Large intestine (tissue), 3 donors: ENCODE results near the gene MYH3. TPM values are rescaled to one million over a fixed set of nuclear protein-coding genes. Genes with fewer than 3 reads are reported as not detected.

ENCODE experiments used
- DNase-seq, 2 donors: peaks; one replicate each; pipeline versions ENCODE4 v3.0.0 to v3.0.0-alpha.2; 2013
- H3K27ac ChIP-seq: one replicate; pipeline ENCODE4 v1.5.1; 2013; ENCODE audit warnings: low read length
- H3K27me3 ChIP-seq: 2 replicates; pipeline ENCODE4 v1.6.1; 2013; ENCODE audit warnings: low read length; ENCODE audit not compliant: control insufficient read depth, insufficient read depth
- H3K36me3 ChIP-seq: 2 replicates; pipeline ENCODE4 v1.6.1; 2013; ENCODE audit warnings: low read length; ENCODE audit not compliant: control insufficient read depth, insufficient read depth
- H3K4me1 ChIP-seq: one replicate; pipeline ENCODE4 v1.6.1; 2013; ENCODE audit warnings: low read length; ENCODE audit not compliant: control insufficient read depth, insufficient read depth
- H3K4me3 ChIP-seq: one replicate; pipeline ENCODE4 v1.5.1; 2013; ENCODE audit warnings: low read length
- H3K9me3 ChIP-seq: one replicate; pipeline ENCODE4 v1.6.1; 2013; ENCODE audit warnings: mild to moderate bottlenecking, low read depth, low read length, moderate library complexity; ENCODE audit not compliant: control insufficient read depth
- WGBS: methylation state at CpG from one replicate; pipeline ENCODE4 v1.1.5; 2013; ENCODE audit warnings: low lambda C conversion rate; ENCODE audit not compliant: insufficient coverage; 5-methylcytosine and 5-hydroxymethylcytosine counted together
- polyA plus RNA-seq: library from polyadenylated mRNA; unstranded; fragments of 120-200 nt; gene quantifications from one replicate; pipeline ENCODE4 v1.2.1, GENCODE V29; 2013

The MYH3 gene
- polyA plus RNA-seq, 1 donor, result 26.7 TPM

DNA sequence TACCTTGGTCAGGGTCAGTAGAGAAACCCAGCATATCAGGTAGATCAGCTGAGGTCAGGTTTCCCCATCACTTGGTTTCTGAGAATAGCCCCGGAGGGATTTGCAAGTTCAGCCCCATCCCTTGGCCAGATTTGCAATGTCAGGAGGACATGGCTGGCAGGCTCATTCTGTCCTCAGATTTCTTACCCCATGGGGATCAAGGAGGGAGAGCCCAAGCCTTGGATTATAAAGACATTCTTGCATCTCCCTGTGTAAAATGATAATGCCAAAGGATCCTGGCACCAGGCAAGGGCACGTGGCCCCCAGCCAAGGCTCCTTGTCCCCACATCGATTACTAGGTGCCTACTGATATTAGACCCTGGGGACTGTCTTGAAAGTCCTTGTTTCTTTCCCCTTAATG is 53.2 kb downstream of the MYH3 start:
- H3K36me3 ChIP-seq, result no peaks in the 10 kb centered on the region
- no peak for DNase-seq

GRCh38 chr17:10600571-10600970 is 56.5 kb downstream of the MYH3 start:
- Histone ChIP-seq H3K4me1 (no peaks in the 10 kb centered on the region), H3K9me3 (no peaks in the 10 kb centered on the region), H3K36me3 (no peaks in the 10 kb centered on the region), H3K27me3 (peaks cover 4% of the 10 kb centered on the region), H3K27ac (no peak overlapping the region), H3K4me3 (no peak overlapping the region)
- WGBS, result 80% methylated on average over 1 of the region's 5 CpGs
- no peak for DNase-seq

More for the DNA sequence above, 53.2 kb downstream of the MYH3 start:
- no CpG with 5 or more reads among the region's 3 CpGs for WGBS
- Histone ChIP-seq H3K27me3 (no peaks in the 10 kb centered on the region), H3K27ac (no peak overlapping the region), H3K4me1 (no peaks in the 10 kb centered on the region), H3K9me3 (no peaks in the 10 kb centered on the region), H3K4me3 (no peak overlapping the region)

DNA sequence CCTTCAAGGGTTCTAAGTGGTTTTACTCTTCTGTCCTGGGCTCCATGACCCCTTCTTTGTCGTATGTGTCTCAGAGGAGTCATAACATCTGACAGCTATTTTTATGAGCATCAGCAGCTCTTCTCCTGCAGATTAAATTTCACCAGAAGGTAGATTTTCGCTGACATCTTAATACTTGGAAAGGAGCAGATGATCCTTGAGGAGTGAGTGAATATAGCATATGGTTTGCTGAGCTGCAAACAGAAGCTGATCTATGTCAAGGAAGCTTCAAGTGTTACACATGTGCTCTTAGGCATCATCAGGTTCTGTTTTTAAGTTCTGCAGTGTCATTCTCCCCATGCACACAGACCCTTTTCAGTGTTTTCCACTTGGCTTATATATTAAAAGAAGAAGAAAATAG is 58.5 kb downstream of the MYH3 start:
- Histone ChIP-seq H3K4me1 (no peaks in the 10 kb centered on the region), H3K4me3 (no peak overlapping the region), H3K36me3 (no peaks in the 10 kb centered on the region), H3K27ac (no peak overlapping the region), H3K27me3 (peaks cover 4% of the 10 kb centered on the region), H3K9me3 (no peaks in the 10 kb centered on the region)
- WGBS, result 100% methylated on average over 1 of the region's 2 CpGs
- DNase-seq, result no peak

DNA sequence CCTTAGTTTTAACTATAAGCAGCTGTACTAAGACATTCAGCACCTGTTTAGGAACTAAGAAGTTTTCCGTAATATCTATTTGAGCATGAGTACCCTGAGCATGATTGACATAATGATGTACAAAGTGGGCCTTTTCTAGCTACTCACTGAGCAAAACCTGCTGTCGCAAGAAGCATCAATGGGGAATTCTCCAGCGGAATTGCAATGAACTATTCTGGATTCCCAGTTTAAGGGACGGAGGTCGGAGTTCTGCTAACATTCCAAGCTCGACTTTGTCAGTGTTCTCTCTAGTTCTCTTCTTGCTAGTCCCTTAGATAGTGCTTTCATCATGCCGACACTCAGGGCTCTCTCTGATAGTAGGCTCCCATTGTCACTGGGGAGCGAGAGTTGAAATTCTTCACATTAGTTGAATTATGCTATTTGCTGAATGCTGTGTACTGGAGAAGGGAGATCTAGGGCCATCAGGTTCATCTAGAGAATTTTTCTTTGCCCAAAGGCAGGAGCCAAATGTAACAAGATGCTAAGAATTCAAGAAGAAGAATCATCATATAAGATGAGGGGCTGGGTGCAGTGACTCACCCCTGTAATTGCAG is 67.5 kb downstream of the MYH3 start:
- H3K4me3 ChIP-seq, result no peak overlapping the region
- no peak overlapping the region for H3K27ac ChIP-seq
- no peaks in the 10 kb centered on the region for H3K4me1 ChIP-seq
- DNase-seq, result no peak
- H3K9me3 ChIP-seq, result no peaks in the 10 kb centered on the region
- no peaks in the 10 kb centered on the region for H3K36me3 ChIP-seq
- H3K27me3 ChIP-seq, result no peaks in the 10 kb centered on the region
- WGBS, result no CpG with 5 or more reads among the region's 8 CpGs

- Histone ChIP-seq H3K36me3 (no peaks in the 10 kb centered on the region), H3K4me3 (no peak overlapping the region), H3K9me3 (no peaks in the 10 kb centered on the region), H3K27ac (no peak overlapping the region), H3K27me3 (no peaks in the 10 kb centered on the region), H3K4me1 (no peaks in the 10 kb centered on the region)
- WGBS, result 86% methylated on average over 1 of the region's 9 CpGs
- no peak for DNase-seq
These were observed 71.6 kb downstream of the MYH3 start for GRCh38 chr17:10585529-10585928.

DNA sequence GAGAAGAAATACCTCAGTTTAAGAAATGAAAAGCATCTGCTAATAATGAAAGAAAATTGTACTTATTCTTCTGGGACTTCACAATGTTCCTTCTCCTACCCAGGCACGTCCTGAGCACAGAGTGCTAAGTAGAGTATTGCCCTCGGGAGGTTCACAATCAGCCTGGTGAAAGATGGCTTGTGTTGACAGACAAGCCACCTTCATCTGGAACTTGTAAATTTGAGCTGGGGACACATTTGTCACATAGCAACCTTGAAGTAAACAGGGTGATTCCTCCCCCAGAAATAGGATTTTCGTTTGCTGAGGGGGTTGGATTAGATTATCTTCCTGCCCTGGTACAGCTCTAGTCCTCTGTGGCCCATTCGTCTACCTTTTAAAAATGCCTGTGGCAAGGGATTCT is 73.3 kb downstream of the MYH3 start:
- no CpG with 5 or more reads among the region's 4 CpGs for WGBS
- Histone ChIP-seq H3K4me3 (no peak overlapping the region), H3K36me3 (no peaks in the 10 kb centered on the region), H3K9me3 (no peaks in the 10 kb centered on the region), H3K27ac (no peak overlapping the region), H3K27me3 (no peaks in the 10 kb centered on the region), H3K4me1 (no peaks in the 10 kb centered on the region)
- no peak for DNase-seq

- Histone ChIP-seq H3K9me3 (no peaks in the 10 kb centered on the region), H3K27me3 (no peaks in the 10 kb centered on the region), H3K4me1 (no peaks in the 10 kb centered on the region), H3K4me3 (no peak overlapping the region), H3K27ac (no peak overlapping the region), H3K36me3 (no peaks in the 10 kb centered on the region)
- 20% methylated on average over 1 of the region's 2 CpGs for WGBS
- no peak for DNase-seq
These were observed 77.8 kb downstream of the MYH3 start for GRCh38 chr17:10579270-10579669.

Other genes with a start within 250 kb of the MYH3 start
- 2.1 TPM for gene MYH8, start 235.4 kb downstream of the MYH3 start, polyA plus RNA-seq
- gene MYH4, start 187.8 kb downstream of the MYH3 start, polyA plus RNA-seq, result 0.10 TPM
- gene MYH1, start 138.8 kb downstream of the MYH3 start, polyA plus RNA-seq, result 0.01 TPM
- gene MYH2, start 107.7 kb downstream of the MYH3 start, polyA plus RNA-seq, result 0.03 TPM
- gene SCO1, start 40.2 kb upstream of the MYH3 start, polyA plus RNA-seq, result 43.9 TPM
- 23.5 TPM for gene ADPRM, start 40.3 kb upstream of the MYH3 start, polyA plus RNA-seq
- 39.7 TPM for gene TMEM220, start 72.7 kb upstream of the MYH3 start, polyA plus RNA-seq
- 3.5 TPM for gene TMEM238L, start 146.8 kb upstream of the MYH3 start, polyA plus RNA-seq
- 6.5 TPM for gene PIRT, start 180.8 kb upstream of the MYH3 start, polyA plus RNA-seq